Naive thymus-derived CD4-positive, alpha-beta T cell (primary cell): ENCODE data around the gene EIF2S2. TPM values are rescaled to one million over a fixed set of nuclear protein-coding genes. Genes with fewer than 3 reads are reported as not detected.
A peak's percentile ranks its signal among the peaks of the same experiment; 100 is the strongest.
"Not testable (repeated sequence)": the region's sequence is repeated elsewhere in the genome, so short reads cannot be mapped to it uniquely, and the experiment has no call there.

Source experiments
- ATAC-seq: fragments of 150-1000 bp; cut with Tn5 transposase; 2 replicates; pipeline ENCODE4 v1.10.0; 2021; ENCODE audit warnings: mild to moderate bottlenecking, moderate library complexity
- CTCF ChIA-PET: fragments of 350-600 bp; sonication (Branson Sonifier 250); formaldehyde crosslinking; loops from one replicate; lab custom pipeline; 2021; ENCODE audit warnings: antibody characterized with exemption; lab: Charles Lee
- POLR2A ChIA-PET: fragments of 350-600 bp; sonication (Branson Sonifier 250); formaldehyde crosslinking; loops from one replicate; lab custom pipeline; 2021; ENCODE audit warnings: antibody characterized with exemption, inconsistent platforms; lab: Charles Lee
- DNase-seq, 9 donors: peaks; one replicate each; pipeline versions ENCODE4 v3.0.0 to v3.0.0-alpha.2; 2020 to 2022; ENCODE audit warnings: mixed read lengths in 1 of 9
- H3K27ac ChIP-seq: one replicate; pipeline ENCODE4 v1.7.0; 2013; ENCODE audit warnings: mild to moderate bottlenecking, low read depth, low read length, moderate library complexity
- H3K27me3 ChIP-seq, 2 donors: one replicate each; pipeline ENCODE4 v1.7.0; 2013; ENCODE audit warnings: low read length in 2 of 2, mild to moderate bottlenecking in 2 of 2, moderate library complexity in 2 of 2; ENCODE audit not compliant: control insufficient read depth in 2 of 2, insufficient read depth in 2 of 2
- H3K36me3 ChIP-seq, 3 experiments: 1 replicate in 2 of 3; 2 replicates in 1 of 3; pipeline ENCODE4 v1.7.0; 2013; ENCODE audit warnings: low read length in 3 of 3, mild to moderate bottlenecking in 3 of 3, moderate library complexity in 1 of 3; ENCODE audit not compliant: insufficient read depth in 3 of 3, control insufficient read depth in 2 of 3
- H3K4me1 ChIP-seq, 2 donors: one replicate each; pipeline ENCODE4 v1.7.0; 2013; ENCODE audit warnings: low read length in 2 of 2, mild to moderate bottlenecking in 2 of 2, moderate library complexity in 1 of 2; ENCODE audit not compliant: control insufficient read depth in 2 of 2, insufficient read depth in 2 of 2
- H3K4me3 ChIP-seq: 2 replicates; pipeline ENCODE4 v1.7.0; 2013; ENCODE audit warnings: mild to moderate bottlenecking, low read length
- H3K9me3 ChIP-seq, 3 experiments: 1 replicate in 2 of 3; 2 replicates in 1 of 3; pipeline ENCODE4 v1.7.0; 2013; ENCODE audit warnings: low read length in 3 of 3; ENCODE audit not compliant: control insufficient read depth in 2 of 3
- H3K27ac Mint-ChIP-seq, 9 donors: one replicate each; pipeline ENCODE4 v1.8.0; 2020 to 2022; ENCODE audit warnings: mixed read lengths in 9 of 9, mild to moderate bottlenecking in 8 of 9, moderate library complexity in 5 of 9, inconsistent platforms in 2 of 9
- H3K27me3 Mint-ChIP-seq, 5 donors: one replicate each; pipeline ENCODE4 v1.8.0; 2021 to 2022; ENCODE audit warnings: mixed read lengths in 5 of 5, mild to moderate bottlenecking in 1 of 5
- H3K36me3 Mint-ChIP-seq, 5 donors: one replicate each; pipeline ENCODE4 v1.8.0; 2020 to 2022; ENCODE audit warnings: mixed read lengths in 5 of 5, mild to moderate bottlenecking in 3 of 5, inconsistent platforms in 1 of 5
- H3K4me1 Mint-ChIP-seq, 7 donors: one replicate each; pipeline ENCODE4 v1.8.0; 2020 to 2022; ENCODE audit warnings: mixed read lengths in 7 of 7, mild to moderate bottlenecking in 3 of 7, inconsistent platforms in 1 of 7
- H3K4me3 Mint-ChIP-seq, 10 donors: one replicate each; pipeline ENCODE4 v1.8.0; 2020 to 2022; ENCODE audit warnings: mild to moderate bottlenecking in 10 of 10, mixed read lengths in 10 of 10, moderate library complexity in 6 of 10, inconsistent platforms in 2 of 10
- H3K9me3 Mint-ChIP-seq, 11 donors: one replicate each; pipeline ENCODE4 v1.8.0; 2020 to 2022; ENCODE audit warnings: mixed read lengths in 11 of 11, mild to moderate bottlenecking in 4 of 11, inconsistent platforms in 1 of 11, moderate library complexity in 1 of 11
- intact Hi-C, 2 donors: fragments of 100-400 bp; cut with micrococcal nuclease; formaldehyde crosslinking; loops; one replicate each; pipeline ENCODE4 v1.15.1; 2023
- polyA plus RNA-seq, 2 donors: library from polyadenylated mRNA; unstranded; fragments of 300-500 nt; fragmentation: Illumina TruSeq; gene quantifications; one replicate each; pipeline ENCODE4 v1.2.3, GENCODE V29; 2021
- total RNA-seq, 6 experiments: library from RNA in 5 of 6; stranded (reverse) in 5 of 6; gene quantifications; 1 replicate in 5 of 6; 2 replicates in 1 of 6; pipeline ENCODE4 v1.2.3 and lab custom pipeline; 2021 to 2026

The EIF2S2 gene
- total RNA-seq: 10 to 100 TPM; 16.8 to 68.4 (median 48.6) TPM
- 10 to 100 TPM; 20.2 to 21.2 TPM for polyA plus RNA-seq
- 53.0 reads per million, percentile 72 among the genes with 10 or more reads in this experiment for total RNA-seq (lab: John Stamatoyannopoulos, UW)

GRCh38 chr20:34111702-34112599 lies at the start of gene EIF2S2:
Gene EIF2S2, minus strand, starts transcription at chr20:34112243. Its CDS starts 133 bp downstream, at chr20:34112110.
- H3K36me3 ChIP-seq: peaks cover 0 to 7% (median 0%) of the 10 kb centered on the region in 3 experiments
- ATAC-seq (peak; percentile 95), DNase-seq (peak; percentile 88 to 97 (median 95))
- intact Hi-C loops: loop anchor here (1.0 to 5.0 kb wide), 21 partner anchors 17 to 1842 kb away; partner anchors contain the start of genes ASXL1 (in 2 of the 2), CHMP4B (in 2 of the 2), E2F1 (in 2 of the 2) and RALY (in 2 of the 2)
- peak within 1 kb of the TSS; percentile 96 to 99 (median 98) for H3K27ac Mint-ChIP-seq
- H3K9me3 Mint-ChIP-seq: peaks cover 0 to 4% (median 0%) of the 10 kb centered on the region in 11 donors
- peak within 1 kb of the TSS; percentile 87 to 98 (median 96) for H3K4me3 Mint-ChIP-seq
- H3K9me3 ChIP-seq: no peaks in the 10 kb centered on the region
- peaks cover 0 to 13% (median 3%) of the 10 kb centered on the region in 5 donors for H3K36me3 Mint-ChIP-seq
- H3K27me3 Mint-ChIP-seq: peaks cover 0 to 15% (median 0%) of the 10 kb centered on the region in 5 donors
- ChIA-PET POLR2A (interaction anchor here (0.6 to 2.2 kb wide), 35 partner anchors 9 to 1280 kb away, joined by 3 to 26 read pairs (median 4); partner anchors contain the start of genes CBFA2T2, CDK5RAP1, CHMP4B and DYNLRB1), CTCF (interaction anchor here (1.4 to 1.6 kb wide), 2 partner anchors 10 to 42 kb away, joined by 6 read pairs; no protein-coding TSS in a partner anchor)
- no peaks in the 10 kb centered on the region for H3K27me3 ChIP-seq
- peaks cover 34 to 53% (median 47%) of the 10 kb centered on the region in 7 donors for H3K4me1 Mint-ChIP-seq
- H3K4me3 ChIP-seq: peak within 1 kb of the TSS; percentile 92
- H3K4me1 ChIP-seq: peaks cover 24 to 34% of the 10 kb centered on the region in 2 donors
- H3K27ac ChIP-seq: peak within 1 kb of the TSS; percentile 89

GRCh38 chr20:34157697-34158096 lies 45.7 kb upstream of the EIF2S2 start:
- H3K36me3 ChIP-seq, intact Hi-C loops, H3K27ac Mint-ChIP-seq, POLR2A ChIA-PET, H3K4me3 Mint-ChIP-seq, H3K27ac ChIP-seq, H3K4me1 Mint-ChIP-seq, H3K9me3 ChIP-seq, H3K27me3 ChIP-seq, H3K4me1 ChIP-seq, ATAC-seq, H3K9me3 Mint-ChIP-seq, H3K36me3 Mint-ChIP-seq, CTCF ChIA-PET, DNase-seq, H3K4me3 ChIP-seq: not testable (repeated sequence)
- H3K27me3 Mint-ChIP-seq: peaks cover 0 to 16% (median 8%) of the 10 kb centered on the region in 5 donors

GRCh38 chr20:34155836-34156235 lies 43.8 kb upstream of the EIF2S2 start:
- ChIA-PET CTCF (no interaction called here), POLR2A (no interaction called here)
- no peaks in the 10 kb centered on the region for H3K27me3 ChIP-seq
- Mint-ChIP-seq H3K27me3 (peaks cover 0 to 20% (median 8%) of the 10 kb centered on the region in 5 donors), H3K4me3 (no peak overlapping the region), H3K4me1 (peaks cover 0 to 8% (median 4%) of the 10 kb centered on the region in 7 donors), H3K9me3 (peaks cover 0 to 2% (median 0%) of the 10 kb centered on the region in 11 donors), H3K27ac (peak overlapping the region in 1 of 9 donors; percentile 6), H3K36me3 (no peaks in the 10 kb centered on the region)
- no peak for DNase-seq
- no peak overlapping the region for H3K4me3 ChIP-seq
- intact Hi-C loops: no loop called here
- H3K27ac ChIP-seq: no peak overlapping the region
- H3K9me3 ChIP-seq: no peaks in the 10 kb centered on the region
- ATAC-seq: no peak
- H3K36me3 ChIP-seq: no peaks in the 10 kb centered on the region
- H3K4me1 ChIP-seq: no peaks in the 10 kb centered on the region

- H3K36me3 ChIP-seq, H3K4me3 Mint-ChIP-seq, intact Hi-C loops, CTCF ChIA-PET, POLR2A ChIA-PET, H3K27ac Mint-ChIP-seq, H3K9me3 Mint-ChIP-seq, H3K4me1 Mint-ChIP-seq, ATAC-seq, H3K9me3 ChIP-seq, H3K27me3 ChIP-seq, H3K4me3 ChIP-seq, H3K4me1 ChIP-seq, DNase-seq, H3K27ac ChIP-seq, H3K36me3 Mint-ChIP-seq: not testable (repeated sequence)
- H3K27me3 Mint-ChIP-seq: peaks cover 0 to 23% (median 6%) of the 10 kb centered on the region in 5 donors
These were observed 41.1 kb upstream of the EIF2S2 start for GRCh38 chr20:34153169-34153568.

GRCh38 chr20:34152073-34152472 lies 40.0 kb upstream of the EIF2S2 start:
- H3K36me3 Mint-ChIP-seq, CTCF ChIA-PET, H3K9me3 ChIP-seq, H3K27ac Mint-ChIP-seq, H3K27ac ChIP-seq, H3K4me3 ChIP-seq, H3K27me3 ChIP-seq, H3K36me3 ChIP-seq, ATAC-seq, H3K4me1 Mint-ChIP-seq, H3K4me1 ChIP-seq, H3K9me3 Mint-ChIP-seq, POLR2A ChIA-PET, intact Hi-C loops, DNase-seq, H3K4me3 Mint-ChIP-seq: not testable (repeated sequence)
- peaks cover 0 to 20% (median 6%) of the 10 kb centered on the region in 5 donors for H3K27me3 Mint-ChIP-seq

- intact Hi-C loops: no loop called here
- CTCF ChIA-PET: no interaction called here
These were observed 38.4 kb upstream of the EIF2S2 start for GRCh38 chr20:34150306-34151000.

More at GRCh38 chr20:34150306-34151000, 38.4 kb upstream of the EIF2S2 start:
- Histone ChIP-seq H3K9me3 (no peaks in the 10 kb centered on the region), H3K4me3 (no peak overlapping the region), H3K4me1 (no peaks in the 10 kb centered on the region), H3K36me3 (no peaks in the 10 kb centered on the region), H3K27me3 (no peaks in the 10 kb centered on the region), H3K27ac (no peak overlapping the region)
- POLR2A ChIA-PET: interaction anchor here (0.6 kb wide), 1 partner anchor 334 kb away, joined by 4 read pairs; no protein-coding TSS in a partner anchor
- H3K36me3 Mint-ChIP-seq: no peaks in the 10 kb centered on the region
- no peak overlapping the region for H3K4me3 Mint-ChIP-seq
- peaks cover 0 to 2% (median 0%) of the 10 kb centered on the region in 11 donors for H3K9me3 Mint-ChIP-seq
- H3K27ac Mint-ChIP-seq: no peak overlapping the region
- ATAC-seq: no peak
- H3K27me3 Mint-ChIP-seq: peaks cover 0 to 16% (median 6%) of the 10 kb centered on the region in 5 donors
- DNase-seq: no peak
- H3K4me1 Mint-ChIP-seq: no peaks in the 10 kb centered on the region
